Neuronal stem cell (in vitro differentiated cells): ENCODE measurements around the gene NFRKB.
A peak's percentile ranks its signal among the peaks of the same experiment; 100 is the strongest.

Experiments used
- DNase-seq: peaks from one replicate; pipeline ENCODE4 v3.0.0-alpha.2; 2013; ENCODE audit warnings: low spot score
- H2AFZ ChIP-seq: one replicate; pipeline ENCODE4 v1.6.1; 2013; ENCODE audit warnings: mild to moderate bottlenecking, low read length, inconsistent platforms
- H2AK5ac ChIP-seq: 2 replicates; pipeline ENCODE4 v1.6.1; 2013; ENCODE audit warnings: low read depth, mild to moderate bottlenecking, inconsistent platforms, low read length, moderate library complexity, mixed read lengths
- H2BK120ac ChIP-seq: 2 replicates; pipeline ENCODE4 v1.6.1; 2013; ENCODE audit warnings: low read depth, mild to moderate bottlenecking, inconsistent platforms, low read length, moderate library complexity, mixed read lengths
- H2BK12ac ChIP-seq: one replicate; pipeline ENCODE4 v1.6.1; 2013; ENCODE audit warnings: low read length, inconsistent platforms
- H2BK15ac ChIP-seq: 2 replicates; pipeline ENCODE4 v1.6.1; 2013; ENCODE audit warnings: mild to moderate bottlenecking, low read length, inconsistent platforms, mixed read lengths
- H2BK5ac ChIP-seq: one replicate; pipeline ENCODE4 v1.6.1; 2013; ENCODE audit warnings: inconsistent platforms, mild to moderate bottlenecking, low read length, moderate library complexity
- H3K14ac ChIP-seq: one replicate; pipeline ENCODE4 v1.6.1; 2013; ENCODE audit warnings: low read length, inconsistent platforms
- H3K18ac ChIP-seq: 2 replicates; pipeline ENCODE4 v1.6.1; 2013; ENCODE audit warnings: low read length, inconsistent platforms
- H3K23ac ChIP-seq: 2 replicates; pipeline ENCODE4 v1.6.1; 2013; ENCODE audit warnings: low read depth, mild to moderate bottlenecking, mixed read lengths, low read length, inconsistent platforms; ENCODE audit not compliant: poor library complexity
- H3K27ac ChIP-seq: replicated peaks from 3 replicates; pipeline ENCODE4 v1.5.1; 2013; ENCODE audit warnings: low read length, inconsistent platforms
- H3K27me3 ChIP-seq, 3 experiments: 2 replicates each; pipeline ENCODE4 v1.6.1; 2013; ENCODE audit warnings: low read length in 3 of 3, mild to moderate bottlenecking in 2 of 3, inconsistent platforms in 1 of 3, low read depth in 1 of 3, mixed read lengths in 1 of 3, moderate library complexity in 1 of 3; ENCODE audit not compliant: control insufficient read depth in 3 of 3, insufficient read depth in 3 of 3
- H3K36me3 ChIP-seq, 2 donors: replicated peaks in 1 of 2; 2 replicates each; pipeline ENCODE4 v1.6.1; 2013; ENCODE audit warnings: low read length in 2 of 2; ENCODE audit not compliant: control insufficient read depth in 2 of 2, insufficient read depth in 2 of 2
- H3K4ac ChIP-seq: 2 replicates; pipeline ENCODE4 v1.6.1; 2013; ENCODE audit warnings: inconsistent platforms, mild to moderate bottlenecking, low read length, moderate library complexity
- H3K4me1 ChIP-seq, 2 donors: 1 replicate in 1 of 2; 2 replicates in 1 of 2; pipeline ENCODE4 v1.6.1; 2013; ENCODE audit warnings: low read length in 2 of 2, low read depth in 1 of 2; ENCODE audit not compliant: control insufficient read depth in 2 of 2, insufficient read depth in 1 of 2
- H3K4me2 ChIP-seq: one replicate; pipeline ENCODE4 v1.6.1; 2013; ENCODE audit warnings: mild to moderate bottlenecking, low read length, inconsistent platforms; ENCODE audit not compliant: insufficient read depth, poor library complexity, severe bottlenecking
- H3K4me3 ChIP-seq, 2 donors: 2 replicates each; pipeline ENCODE4 v1.5.1; 2013; ENCODE audit warnings: low read length in 2 of 2, mild to moderate bottlenecking in 2 of 2, inconsistent platforms in 1 of 2, moderate library complexity in 1 of 2
- H3K79me1 ChIP-seq: one replicate; pipeline ENCODE4 v1.6.1; 2013; ENCODE audit warnings: low read depth, mild to moderate bottlenecking, inconsistent platforms, low read length, moderate library complexity
- H3K9ac ChIP-seq: one replicate; pipeline ENCODE4 v1.6.1; 2013; ENCODE audit warnings: mild to moderate bottlenecking, low read depth, low read length, inconsistent platforms; ENCODE audit not compliant: poor library complexity
- H3K9me3 ChIP-seq, 2 donors: replicated peaks in 1 of 2; 2 replicates each; pipeline versions ENCODE3 to v1.6.1; 2013; ENCODE audit warnings: low read length in 2 of 2, mild to moderate bottlenecking in 2 of 2, inconsistent platforms in 1 of 2, low read depth in 1 of 2, mixed read lengths in 1 of 2, moderate library complexity in 1 of 2; ENCODE audit not compliant: control insufficient read depth in 2 of 2, insufficient read depth in 1 of 2
- H4K8ac ChIP-seq: one replicate; pipeline ENCODE4 v1.6.1; 2013; ENCODE audit warnings: low read depth, mild to moderate bottlenecking, inconsistent platforms, low read length, moderate library complexity
- H4K91ac ChIP-seq: one replicate; pipeline ENCODE4 v1.6.1; 2013; ENCODE audit warnings: low read length, low read depth, mild to moderate bottlenecking, inconsistent platforms; ENCODE audit not compliant: poor library complexity
- WGBS, 2 donors: extraction: QIAGEN DNeasy Blood & Tissue Kit; methylation state at CpG; one replicate each; pipeline ENCODE4 v1.1.7; 2013; ENCODE audit warnings: missing lambda C conversion rate in 2 of 2, mixed read lengths in 1 of 2; ENCODE audit not compliant: insufficient read length in 2 of 2, insufficient replicate concordance in 1 of 2; ENCODE audit errors: extremely low coverage in 2 of 2; 5-methylcytosine and 5-hydroxymethylcytosine counted together

NFRKB gene

GRCh38 chr11:129929721-129930120, 34.3 kb upstream of the NFRKB start:
- H3K23ac ChIP-seq = no peak overlapping the region
- no peak overlapping the region for H3K14ac ChIP-seq
- H2AFZ ChIP-seq = no peak overlapping the region
- no peak overlapping the region for H3K27ac ChIP-seq
- no peak for DNase-seq
- no peak overlapping the region for H3K4me2 ChIP-seq
- no peak overlapping the region for H2BK5ac ChIP-seq
- no peak overlapping the region for H2BK12ac ChIP-seq
- H4K8ac ChIP-seq = no peak overlapping the region
- WGBS, 2 donors = no CpG with 5 or more reads among the region's 2 CpGs
- H2AK5ac ChIP-seq = no peak overlapping the region
- H3K36me3 ChIP-seq = peaks cover 6 to 42% of the 10 kb centered on the region in 2 donors
- no peak overlapping the region for H3K9ac ChIP-seq
- no peaks in the 10 kb centered on the region for H3K27me3 ChIP-seq
- H2BK15ac ChIP-seq = no peak overlapping the region
- H3K79me1 ChIP-seq = no peaks in the 10 kb centered on the region
- no peak overlapping the region for H4K91ac ChIP-seq
- H3K9me3 ChIP-seq = no peaks in the 10 kb centered on the region
- no peaks in the 10 kb centered on the region for H3K4me1 ChIP-seq
- no peak overlapping the region for H3K4ac ChIP-seq
- H2BK120ac ChIP-seq = no peak overlapping the region
- H3K4me3 ChIP-seq = no peak overlapping the region
- no peak overlapping the region for H3K18ac ChIP-seq

- Histone ChIP-seq H3K23ac (no peak overlapping the region), H3K27me3 (no peaks in the 10 kb centered on the region), H3K27ac (no peak overlapping the region), H3K79me1 (no peaks in the 10 kb centered on the region), H3K36me3 (peaks cover 5 to 47% of the 10 kb centered on the region in 2 donors), H2AK5ac (no peak overlapping the region), H3K4me2 (no peak overlapping the region), H2BK15ac (no peak overlapping the region), H2AFZ (no peak overlapping the region), H3K4me1 (no peaks in the 10 kb centered on the region), H3K9me3 (no peaks in the 10 kb centered on the region), H3K18ac (no peak overlapping the region), H3K9ac (no peak overlapping the region), H2BK120ac (no peak overlapping the region), H2BK5ac (no peak overlapping the region), H3K4me3 (no peak overlapping the region), H3K14ac (no peak overlapping the region), H4K91ac (no peak overlapping the region), H2BK12ac (no peak overlapping the region), H4K8ac (no peak overlapping the region), H3K4ac (no peak overlapping the region)
- DNase-seq = no peak
- no CpG with 5 or more reads among the region's 3 CpGs for WGBS, 2 donors
Observed at GRCh38 chr11:129928923-129929692, 33.7 kb upstream of the NFRKB start.

GRCh38 chr11:129922674-129923073, 27.3 kb upstream of the NFRKB start:
- Histone ChIP-seq H2AK5ac (no peak overlapping the region), H3K18ac (no peak overlapping the region), H3K9ac (no peak overlapping the region), H3K36me3 (peaks cover 8 to 35% of the 10 kb centered on the region in 2 donors), H3K9me3 (peaks cover 0 to 2% of the 10 kb centered on the region in 2 donors), H2BK5ac (no peak overlapping the region), H3K27me3 (no peaks in the 10 kb centered on the region), H2BK15ac (no peak overlapping the region), H3K4me2 (no peak overlapping the region), H2BK120ac (no peak overlapping the region), H3K79me1 (no peaks in the 10 kb centered on the region), H3K4me3 (no peak overlapping the region), H3K14ac (no peak overlapping the region), H3K23ac (no peak overlapping the region), H4K91ac (no peak overlapping the region), H2BK12ac (no peak overlapping the region), H3K27ac (no peak overlapping the region), H3K4me1 (no peaks in the 10 kb centered on the region), H4K8ac (no peak overlapping the region), H3K4ac (no peak overlapping the region), H2AFZ (no peak overlapping the region)
- whole genome bisulfite sequencing, 2 donors = no CpG with 5 or more reads among the region's 5 CpGs
- DNase-seq = no peak

GRCh38 chr11:129918361-129918760, 23.0 kb upstream of the NFRKB start:
- H3K4ac ChIP-seq = no peak overlapping the region
- H2BK120ac ChIP-seq = no peak overlapping the region
- H4K8ac ChIP-seq = peak overlapping the region; percentile 87
- H3K9me3 ChIP-seq = peaks cover 0 to 4% of the 10 kb centered on the region in 2 donors
- no peak overlapping the region for H2BK12ac ChIP-seq
- peak overlapping the region; percentile 75 for H4K91ac ChIP-seq
- H3K27me3 ChIP-seq = no peaks in the 10 kb centered on the region
- H3K18ac ChIP-seq = no peak overlapping the region
- H3K14ac ChIP-seq = no peak overlapping the region
- no peak overlapping the region for H2AFZ ChIP-seq
- no CpG with 5 or more reads among the region's 22 CpGs for WGBS, 2 donors
- no peak overlapping the region for H3K4me2 ChIP-seq
- no peak for DNase-seq
- no peak overlapping the region for H2AK5ac ChIP-seq
- H3K9ac ChIP-seq = no peak overlapping the region
- H3K4me1 ChIP-seq = no peaks in the 10 kb centered on the region
- H3K23ac ChIP-seq = no peak overlapping the region
- H2BK15ac ChIP-seq = no peak overlapping the region
- no peak overlapping the region for H2BK5ac ChIP-seq
- H3K27ac ChIP-seq = no peak overlapping the region
- H3K79me1 ChIP-seq = no peaks in the 10 kb centered on the region
- peaks cover 22 to 56% of the 10 kb centered on the region in 2 donors for H3K36me3 ChIP-seq
- H3K4me3 ChIP-seq = peak overlapping the region in 1 of 2 donors; percentile 57
